ENCODE measurements around the gene DNMT3A. TPM values are rescaled to one million over a fixed set of nuclear protein-coding genes. Genes with fewer than 3 reads are reported as not detected.

Gene DNMT3A
- total and polyA plus RNA-seq, 2 donors (not counting 3 experiments of a cell fraction or from before 2014, with no cell fraction given) = 23.3 to 71.7 TPM

DNA sequence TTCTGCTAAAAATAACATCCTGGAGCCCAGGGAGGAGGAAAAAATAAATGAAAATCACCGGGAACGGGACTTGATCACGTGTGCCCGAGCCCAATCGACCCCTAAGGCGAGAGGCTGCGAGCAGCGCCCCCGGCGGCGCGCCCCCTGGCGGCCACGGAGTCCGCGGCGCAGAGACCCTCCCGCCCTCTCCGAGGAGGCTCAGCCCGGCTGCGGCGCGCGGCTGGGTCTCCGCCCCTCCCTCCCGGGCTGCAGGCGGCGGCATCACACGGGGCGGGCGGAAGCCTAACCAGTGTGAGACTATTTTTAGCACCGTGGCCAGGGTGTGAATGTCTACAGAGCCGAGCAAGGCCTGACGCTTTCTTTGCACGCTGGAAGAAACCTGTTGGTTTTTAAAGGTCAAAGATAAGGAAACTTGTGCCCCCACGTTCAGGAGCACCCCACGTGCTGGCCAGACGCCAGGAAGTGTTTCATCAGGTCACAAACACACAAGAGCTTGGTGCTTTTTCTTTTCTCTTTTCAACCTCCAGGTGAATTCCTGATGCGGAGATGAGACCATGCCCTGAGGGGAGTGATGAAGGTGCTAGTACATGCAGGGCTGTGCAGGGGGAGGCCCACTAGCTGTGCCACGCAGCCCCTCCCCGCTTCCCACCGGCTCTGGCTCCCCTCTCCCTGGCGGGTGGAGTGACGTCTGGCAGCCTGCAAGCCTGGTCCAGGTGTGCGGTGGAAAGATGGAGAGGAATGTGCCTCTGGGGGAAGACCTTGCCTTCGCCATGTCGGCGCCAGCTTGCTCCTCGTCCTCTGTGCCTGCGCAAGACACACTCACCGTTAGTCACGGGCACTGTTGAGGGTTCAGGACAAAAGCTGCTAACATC, 35.3 kb upstream of the DNMT3A start:
- H4K20me1 ChIP-seq (replicated peaks; ENCODE audit: control insufficient read depth, extremely low read depth, insufficient read depth, low read length) = no peaks in the 10 kb centered on the region
- peak overlapping the region; percentile 77 for H2AFZ ChIP-seq (ENCODE audit: low read depth, low read length)
- H3K4me3 ChIP-seq (replicated peaks in 1 of 3; ENCODE audit: insufficient read depth in 1 of 3, low read depth in 1 of 3, low read length in 3 of 3) = peak overlapping the region in 1 of 3 experiments; percentile 13
- H3K9me3 ChIP-seq (replicated peaks; ENCODE audit: control insufficient read depth, insufficient read depth, low read length) = no peaks in the 10 kb centered on the region
- H3K4me1 ChIP-seq (ENCODE audit: control insufficient read depth, extremely low read depth, insufficient read depth, low read length) = peaks cover 11% of the 10 kb centered on the region
- H3K79me2 ChIP-seq (ENCODE audit: control insufficient read depth, insufficient read depth, low read length) = no peaks in the 10 kb centered on the region
- no peak overlapping the region for H3K9ac ChIP-seq (replicated peaks; ENCODE audit: extremely low read depth, insufficient read depth, low read length)
- ChIA-PET POLR2A (no interaction called here), CTCF (interaction anchor here (1.2 to 4.7 kb wide), 13 partner anchors 8 to 288 kb away, joined by 3 to 55 read pairs (median 5); partner anchors contain the start of gene DNMT3A)
- no peaks in the 10 kb centered on the region for H3K36me3 ChIP-seq (ENCODE audit: control insufficient read depth in 2 of 2, extremely low read depth in 1 of 2, insufficient read depth in 2 of 2, low read length in 2 of 2)
- H3K4me2 ChIP-seq (ENCODE audit: insufficient read depth, low read length) = peak overlapping the region; percentile 58
- H3K27ac ChIP-seq (ENCODE audit: insufficient read depth, low read depth, low read length) = no peak overlapping the region
- no peaks in the 10 kb centered on the region for H3K9me1 ChIP-seq (replicated peaks; ENCODE audit: control insufficient read depth, extremely low read depth, insufficient read depth, low read length)
- DNase-seq (ENCODE audit: low read depth, low spot score) (peak; percentile 82), FAIRE-seq (peak; percentile 76)
- intact Hi-C loops (cut with micrococcal nuclease) (loop anchor here (1.0 to 5.0 kb wide), 7 partner anchors 15 to 285 kb away; no protein-coding TSS in a partner anchor), dilution Hi-C loops (cut with MboI; ENCODE audit: extremely low pct_ligation_motif_present, low sequenced_read_pairs) (no loop called here)
- no TSS peak for BruUV-seq (replicated peaks)
- TF ChIP-seq, protein P1, sequence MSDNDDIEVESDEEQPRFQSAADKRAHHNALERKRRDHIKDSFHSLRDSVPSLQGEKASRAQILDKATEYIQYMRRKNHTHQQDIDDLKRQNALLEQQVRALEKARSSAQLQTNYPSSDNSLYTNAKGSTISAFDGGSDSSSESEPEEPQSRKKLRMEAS (IDR thresholded peaks at IDR 0.05; ENCODE audit: insufficient read depth, insufficient read length) = peak; percentile 76
- TF ChIP-seq EZH2 (IDR thresholded peaks at IDR 0.05; ENCODE audit: borderline replicate concordance, low read depth, low read length, severe bottlenecking) (no peak), POLR2A (IDR thresholded peaks at IDR 0.05; ENCODE audit: low read depth, low read length) (no peak), POLR2AphosphoS5 (IDR thresholded peaks at IDR 0.05; ENCODE audit: insufficient read depth, low read depth, low read length) (peak; percentile 77), GATA2 (IDR thresholded peaks at IDR 0.05; ENCODE audit: insufficient read depth, insufficient read length, low read depth, low read length) (no peak), MYC (IDR thresholded peaks at IDR 0.05; ENCODE audit: low read depth, low read length) (no peak), JUN (IDR thresholded peaks at IDR 0.05; ENCODE audit: borderline replicate concordance, insufficient read depth, insufficient read length, low read depth) (no peak), FOS (IDR thresholded peaks at IDR 0.05; ENCODE audit: borderline replicate concordance, insufficient read depth, low read length) (no peak)
- TF ChIP-seq, protein P2, sequence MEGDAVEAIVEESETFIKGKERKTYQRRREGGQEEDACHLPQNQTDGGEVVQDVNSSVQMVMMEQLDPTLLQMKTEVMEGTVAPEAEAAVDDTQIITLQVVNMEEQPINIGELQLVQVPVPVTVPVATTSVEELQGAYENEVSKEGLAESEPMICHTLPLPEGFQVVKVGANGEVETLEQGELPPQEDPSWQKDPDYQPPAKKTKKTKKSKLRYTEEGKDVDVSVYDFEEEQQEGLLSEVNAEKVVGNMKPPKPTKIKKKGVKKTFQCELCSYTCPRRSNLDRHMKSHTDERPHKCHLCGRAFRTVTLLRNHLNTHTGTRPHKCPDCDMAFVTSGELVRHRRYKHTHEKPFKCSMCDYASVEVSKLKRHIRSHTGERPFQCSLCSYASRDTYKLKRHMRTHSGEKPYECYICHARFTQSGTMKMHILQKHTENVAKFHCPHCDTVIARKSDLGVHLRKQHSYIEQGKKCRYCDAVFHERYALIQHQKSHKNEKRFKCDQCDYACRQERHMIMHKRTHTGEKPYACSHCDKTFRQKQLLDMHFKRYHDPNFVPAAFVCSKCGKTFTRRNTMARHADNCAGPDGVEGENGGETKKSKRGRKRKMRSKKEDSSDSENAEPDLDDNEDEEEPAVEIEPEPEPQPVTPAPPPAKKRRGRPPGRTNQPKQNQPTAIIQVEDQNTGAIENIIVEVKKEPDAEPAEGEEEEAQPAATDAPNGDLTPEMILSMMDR (IDR thresholded peaks at IDR 0.05; ENCODE audit: extremely low read depth in 1 of 2, insufficient read depth in 1 of 2, low read depth in 1 of 2, low read length in 2 of 2) = peak; percentile 86 to 99
- H3K27me3 ChIP-seq (ENCODE audit: control insufficient read depth in 2 of 2, insufficient read depth in 2 of 2, low read length in 2 of 2) = no peaks in the 10 kb centered on the region
